Pancreas (tissue), 10 donors: ENCODE results near the gene GATB. TPM values are rescaled to one million over a fixed set of nuclear protein-coding genes. Genes with fewer than 3 reads are reported as not detected.

Source experiments
- ATAC-seq, 4 donors: fragments of 200-7000 bp; cut with Tn5 transposase; one replicate each; pipeline versions ENCODE4 v1.8.0 to v1.9.1; 2020; ENCODE audit warnings: mild to moderate bottlenecking in 4 of 4, moderate library complexity in 4 of 4
- DNase-seq, 6 donors: peaks; one replicate each; pipeline ENCODE4 v3.0.0-alpha.2; 2020
- FAIRE-seq: peaks from 2 replicates; lab custom pipeline; 2012; peaks lifted over from hg19 to GRCh38; lab: Jason Lieb, UNC
- H3K27ac ChIP-seq, 4 donors: fragments of 200-600 bp; sonication (generic); 1 replicate in 3 of 4; 2 replicates in 1 of 4; pipeline versions ENCODE4 v1.5.0 to v1.8.0; 2020
- H3K27me3 ChIP-seq, 4 donors: fragments of 200-600 bp; one replicate each; pipeline ENCODE4 v1.8.0; 2021
- H3K36me3 ChIP-seq, 3 donors: fragments of 200-600 bp; sonication (generic) in 1 of 3; one replicate each; pipeline versions ENCODE4 v1.5.0 to v1.8.0; 2020 to 2021
- H3K4me1 ChIP-seq, 3 donors: fragments of 200-600 bp; one replicate each; pipeline ENCODE4 v1.8.0; 2021
- H3K4me3 ChIP-seq, 4 donors: fragments of 200-600 bp; sonication (generic) in 2 of 4; one replicate each; pipeline versions ENCODE4 v1.5.0 to v1.8.0; 2020 to 2021
- H3K9me3 ChIP-seq, 4 donors: fragments of 200-600 bp; one replicate each; pipeline ENCODE4 v1.8.0; 2021
- WGBS, 2 donors: extraction: QIAGEN DNeasy Blood & Tissue Kit; methylation state at CpG; one replicate each; pipeline ENCODE4 v1.1.7; 2013; 5-methylcytosine and 5-hydroxymethylcytosine counted together
- intact Hi-C, 3 donors: fragments of 100-400 bp; cut with DNase I; formaldehyde crosslinking; loops; one replicate each; pipeline versions ENCODE4 v1.11.1 to v1.14.2; 2022
- polyA plus RNA-seq, 2 donors: library from polyadenylated mRNA; stranded (reverse); fragments of 200-250 nt; gene quantifications; one replicate each; pipeline ENCODE4 v1.2.3, GENCODE V29; 2013
- total RNA-seq, 6 donors: library from RNA; stranded (reverse); fragmentation: NEBNext Ultra II Directional in 4 of 6; extraction: Animal tissue kit (Norgen Biotek cat#: 25700) in 4 of 6; gene quantifications; one replicate each; pipeline versions ENCODE4 v1.2.1 to v1.2.4, GENCODE V29; 2021 to 2023
- TF ChIP-seq, protein P1 (sequence below), 4 donors: fragments of 200-600 bp; sonication (generic) in 3 of 4; IDR thresholded peaks; one replicate each; pipeline versions ENCODE4 v1.5.0 to v1.8.0; 2021; ENCODE audit warnings: antibody characterized with exemption in 4 of 4
- donor health status: healthy with polysubstance abuse.
- donor health status: DM: no; HTN: no; CAD: no; lungs with moderate emphysema.
- donor health status: DM: no; HTN: no; CAD: no.
- donor health status: control.
- donor health status: control.
- donor health status: Bipolar disorder and iron deficiency.
- donor health status: DM: yes; HTN: yes; CAD: no.
- donor health status: DM: no; HTN: no; CAD: no.
- donor health status: DM: no; HTN: no; CAD: no.
- donor health status: DM: yes; HTN: yes; CAD: no.

Gene GATB
- total and polyA plus RNA-seq, 8 donors: 1.8 to 10.0 (median 6.5) TPM

DNA sequence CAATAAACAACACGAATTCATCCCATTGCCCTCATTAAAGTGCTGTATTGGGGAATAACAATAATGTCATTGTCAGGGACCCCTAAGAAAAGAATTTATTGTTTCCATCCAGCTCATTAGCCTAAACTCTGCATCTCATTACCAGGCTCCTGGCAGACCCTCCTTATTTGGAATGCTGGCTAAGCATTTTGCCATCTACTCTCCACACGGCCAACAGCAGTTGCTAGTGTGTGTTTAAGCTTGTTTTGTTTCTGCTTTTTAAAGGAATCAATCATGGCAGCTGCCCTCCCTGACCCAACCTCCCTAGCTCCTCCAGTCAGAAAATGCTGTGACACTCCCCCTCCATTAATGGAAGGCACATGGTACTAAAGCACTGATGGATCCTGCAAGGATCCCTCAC lies 43.5 kb downstream of the GATB start:
- H3K36me3 ChIP-seq: no peaks in the 10 kb centered on the region
- H3K4me3 ChIP-seq: no peak overlapping the region
- TF ChIP-seq, protein P1, sequence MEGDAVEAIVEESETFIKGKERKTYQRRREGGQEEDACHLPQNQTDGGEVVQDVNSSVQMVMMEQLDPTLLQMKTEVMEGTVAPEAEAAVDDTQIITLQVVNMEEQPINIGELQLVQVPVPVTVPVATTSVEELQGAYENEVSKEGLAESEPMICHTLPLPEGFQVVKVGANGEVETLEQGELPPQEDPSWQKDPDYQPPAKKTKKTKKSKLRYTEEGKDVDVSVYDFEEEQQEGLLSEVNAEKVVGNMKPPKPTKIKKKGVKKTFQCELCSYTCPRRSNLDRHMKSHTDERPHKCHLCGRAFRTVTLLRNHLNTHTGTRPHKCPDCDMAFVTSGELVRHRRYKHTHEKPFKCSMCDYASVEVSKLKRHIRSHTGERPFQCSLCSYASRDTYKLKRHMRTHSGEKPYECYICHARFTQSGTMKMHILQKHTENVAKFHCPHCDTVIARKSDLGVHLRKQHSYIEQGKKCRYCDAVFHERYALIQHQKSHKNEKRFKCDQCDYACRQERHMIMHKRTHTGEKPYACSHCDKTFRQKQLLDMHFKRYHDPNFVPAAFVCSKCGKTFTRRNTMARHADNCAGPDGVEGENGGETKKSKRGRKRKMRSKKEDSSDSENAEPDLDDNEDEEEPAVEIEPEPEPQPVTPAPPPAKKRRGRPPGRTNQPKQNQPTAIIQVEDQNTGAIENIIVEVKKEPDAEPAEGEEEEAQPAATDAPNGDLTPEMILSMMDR (IDR thresholded peaks at IDR 0.05): no peak
- H3K9me3 ChIP-seq: no peaks in the 10 kb centered on the region
- intact Hi-C loops: no loop called here
- ATAC-seq (no peak), FAIRE-seq (no peak), DNase-seq (no peak)
- H3K27ac ChIP-seq: no peak overlapping the region
- H3K27me3 ChIP-seq: no peaks in the 10 kb centered on the region
- H3K4me1 ChIP-seq: no peaks in the 10 kb centered on the region
- WGBS, 2 donors: 79 to 92% methylated on average over 2 of the region's 2 CpGs

DNA sequence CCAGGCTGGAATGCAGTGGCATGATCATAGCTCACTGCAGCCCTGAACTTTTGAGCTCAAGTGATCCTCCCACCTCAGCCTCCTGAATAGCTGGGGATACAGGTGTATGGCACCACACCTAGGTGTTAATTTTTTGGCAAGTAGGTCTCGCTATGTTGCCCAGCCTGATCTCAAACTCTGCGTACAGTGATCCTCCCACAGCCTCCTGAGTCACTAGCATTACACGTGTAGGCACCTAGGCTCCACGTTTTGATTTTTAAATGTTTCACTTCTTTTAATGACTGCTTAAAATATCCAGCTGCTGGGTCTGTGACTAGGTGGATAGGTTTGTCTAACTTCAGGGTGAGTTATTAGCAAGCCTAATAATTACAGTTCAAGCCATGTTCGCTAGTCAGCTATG lies 44.5 kb downstream of the GATB start:
- no peak overlapping the region for H3K4me3 ChIP-seq
- intact Hi-C loops: no loop called here
- no peaks in the 10 kb centered on the region for H3K27me3 ChIP-seq
- no peak for ATAC-seq
- no peak for DNase-seq
- no peaks in the 10 kb centered on the region for H3K9me3 ChIP-seq
- FAIRE-seq: no peak
- 84 to 94% methylated on average over 5 of the region's 5 CpGs for WGBS, 2 donors
- H3K4me1 ChIP-seq: no peaks in the 10 kb centered on the region
- no peaks in the 10 kb centered on the region for H3K36me3 ChIP-seq
- H3K27ac ChIP-seq: no peak overlapping the region
- TF ChIP-seq, protein P1 (IDR thresholded peaks at IDR 0.05): no peak

GRCh38 chr4:151715881-151716280 lies 44.9 kb downstream of the GATB start:
- DNase-seq (no peak), FAIRE-seq (no peak), ATAC-seq (no peak)
- WGBS, 2 donors: 91 to 96% methylated on average over 3 of the region's 3 CpGs
- Histone ChIP-seq H3K36me3 (no peaks in the 10 kb centered on the region), H3K27ac (no peak overlapping the region), H3K9me3 (no peaks in the 10 kb centered on the region), H3K27me3 (no peaks in the 10 kb centered on the region), H3K4me1 (no peaks in the 10 kb centered on the region), H3K4me3 (no peak overlapping the region)
- TF ChIP-seq, protein P1 (IDR thresholded peaks at IDR 0.05): no peak
- intact Hi-C loops: no loop called here

DNA sequence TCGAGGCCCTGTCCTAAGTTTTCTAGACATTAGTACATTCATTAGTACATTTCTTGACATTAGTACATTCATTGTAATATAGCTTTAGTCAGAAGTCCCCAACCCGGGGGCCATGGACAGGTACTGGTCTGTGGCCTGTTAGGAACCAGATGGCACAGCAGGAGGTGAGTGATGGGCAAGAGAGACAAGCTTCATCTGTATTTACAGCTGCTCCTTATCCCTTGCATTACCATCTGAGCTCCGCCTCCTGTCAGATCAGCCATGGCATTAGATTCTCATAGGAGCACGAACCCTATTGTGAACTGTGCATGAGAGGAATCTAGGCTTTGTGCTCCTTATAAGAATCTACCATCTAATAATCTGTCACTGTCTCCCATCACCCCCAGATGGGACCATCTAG lies 48.0 kb downstream of the GATB start:
- Histone ChIP-seq H3K36me3 (peaks cover 0 to 2% (median 0%) of the 10 kb centered on the region in 3 donors), H3K4me3 (no peak overlapping the region), H3K9me3 (no peaks in the 10 kb centered on the region), H3K27me3 (no peaks in the 10 kb centered on the region), H3K4me1 (no peaks in the 10 kb centered on the region), H3K27ac (no peak overlapping the region)
- FAIRE-seq (no peak), DNase-seq (no peak), ATAC-seq (no peak)
- intact Hi-C loops: no loop called here
- TF ChIP-seq, protein P1 (IDR thresholded peaks at IDR 0.05): no peak
- 82 to 91% methylated on average over 4 of the region's 4 CpGs for WGBS, 2 donors

DNA sequence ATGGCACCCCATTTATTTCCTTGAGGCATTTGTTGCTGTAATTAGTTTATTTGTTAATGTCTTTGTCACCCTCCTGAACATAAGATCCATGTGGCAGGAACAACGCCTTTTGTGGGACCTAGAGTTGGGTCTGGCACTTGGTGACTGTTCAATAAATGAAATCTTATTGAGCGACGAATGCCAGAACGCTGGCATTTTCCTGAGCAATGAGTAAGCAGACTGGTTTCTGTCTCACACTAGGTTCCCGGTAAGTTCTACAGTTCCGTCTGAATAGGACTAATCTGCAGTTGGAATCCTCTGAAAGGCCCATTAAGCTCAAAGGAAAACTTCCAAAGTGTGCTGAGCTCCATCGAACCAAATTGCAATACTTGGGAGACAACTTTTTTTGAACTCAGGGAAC lies 49.2 kb downstream of the GATB start:
- H3K4me1 ChIP-seq: no peaks in the 10 kb centered on the region
- peaks cover 0 to 13% (median 0%) of the 10 kb centered on the region in 3 donors for H3K36me3 ChIP-seq
- no peak overlapping the region for H3K4me3 ChIP-seq
- intact Hi-C loops: no loop called here
- H3K27me3 ChIP-seq: no peaks in the 10 kb centered on the region
- FAIRE-seq (no peak), DNase-seq (no peak), ATAC-seq (no peak)
- H3K27ac ChIP-seq: no peak overlapping the region
- TF ChIP-seq, protein P1 (IDR thresholded peaks at IDR 0.05): no peak
- no peaks in the 10 kb centered on the region for H3K9me3 ChIP-seq
- 90% methylated on average over 7 of the region's 7 CpGs for WGBS, 2 donors
